MM.1S (cell line): ENCODE results near the gene ADCY9.

ENCODE experiments used
- DNase-seq: peaks from one replicate; pipeline ENCODE4 v3.0.0-alpha.2; 2015
- H2AFZ ChIP-seq: fragments of 300-600 bp; sonication (generic); 2 replicates; pipeline ENCODE4 v1.6.0; 2016; ENCODE audit warnings: antibody characterized with exemption, low read length
- H3F3A ChIP-seq: fragments of 300-600 bp; sonication (generic); 2 replicates; pipeline ENCODE4 v1.6.1; 2016; ENCODE audit warnings: mild to moderate bottlenecking, antibody characterized with exemption, low read length, moderate library complexity, mixed read lengths; ENCODE audit not compliant: insufficient read depth
- H3K27ac ChIP-seq: fragments of 300-600 bp; sonication (generic); 2 replicates; pipeline ENCODE4 v1.5.1; 2016; ENCODE audit warnings: mild to moderate bottlenecking, low read length
- H3K27me3 ChIP-seq: fragments of 300-600 bp; sonication (generic); replicated peaks from 2 replicates; pipeline ENCODE4 v1.6.0; 2016; ENCODE audit warnings: low read length; ENCODE audit not compliant: insufficient read depth
- H3K36me3 ChIP-seq: fragments of 300-600 bp; sonication (generic); replicated peaks from 2 replicates; pipeline ENCODE4 v1.6.1; 2016; ENCODE audit warnings: mild to moderate bottlenecking, low read length, mixed read lengths; ENCODE audit not compliant: insufficient read depth
- H3K4me1 ChIP-seq: fragments of 300-600 bp; sonication (generic); 2 replicates; pipeline ENCODE4 v1.6.1; 2016; ENCODE audit warnings: low read length, mixed read lengths
- H3K4me2 ChIP-seq: fragments of 300-600 bp; sonication (generic); 2 replicates; pipeline ENCODE4 v1.6.0; 2016; ENCODE audit warnings: low read depth, low read length
- H3K4me3 ChIP-seq: fragments of 300-600 bp; sonication (generic); 2 replicates; pipeline ENCODE4 v1.5.1; 2016; ENCODE audit warnings: low read length, mixed read lengths
- H3K79me2 ChIP-seq: fragments of 300-600 bp; sonication (generic); 2 replicates; pipeline ENCODE4 v1.6.1; 2016; ENCODE audit warnings: mixed run types, low read length, mixed read lengths
- H3K9ac ChIP-seq: fragments of 300-600 bp; sonication (generic); 2 replicates; pipeline ENCODE4 v1.6.1; 2016; ENCODE audit warnings: low read length, mixed read lengths
- H3K9me2 ChIP-seq: fragments of 300-600 bp; sonication (generic); replicated peaks from 2 replicates; pipeline ENCODE4 v1.6.1; 2016; ENCODE audit warnings: mild to moderate bottlenecking, low read length, mixed read lengths; ENCODE audit not compliant: insufficient read depth
- H3K9me3 ChIP-seq: fragments of 300-600 bp; sonication (generic); replicated peaks from 2 replicates; pipeline ENCODE4 v1.6.1; 2016; ENCODE audit warnings: mild to moderate bottlenecking, low read length, mixed read lengths; ENCODE audit not compliant: insufficient read depth
- H4K20me1 ChIP-seq: fragments of 300-600 bp; sonication (generic); 2 replicates; pipeline ENCODE4 v1.6.1; 2016; ENCODE audit warnings: mild to moderate bottlenecking, low read length, moderate library complexity, mixed read lengths; ENCODE audit not compliant: insufficient read depth
- EZH2 ChIP-seq: fragments of 300-600 bp; sonication (generic); optimal IDR thresholded peaks from 2 replicates; pipeline ENCODE3; 2017; ENCODE audit warnings: low read depth, mild to moderate bottlenecking, antibody characterized with exemption, low read length, mixed read lengths
- EZH2phosphoT487 ChIP-seq: fragments of 300-600 bp; sonication (generic); IDR thresholded peaks from 2 replicates; pipeline ENCODE4 v1.6.1; 2018; ENCODE audit warnings: antibody characterized with exemption, low read length
- TF ChIP-seq, protein P1 (sequence below): fragments of 300-600 bp; sonication (generic); IDR thresholded peaks from 2 replicates; pipeline ENCODE4 v1.5.1; 2016; ENCODE audit warnings: antibody characterized with exemption, low read length, mixed read lengths

Gene ADCY9

DNA sequence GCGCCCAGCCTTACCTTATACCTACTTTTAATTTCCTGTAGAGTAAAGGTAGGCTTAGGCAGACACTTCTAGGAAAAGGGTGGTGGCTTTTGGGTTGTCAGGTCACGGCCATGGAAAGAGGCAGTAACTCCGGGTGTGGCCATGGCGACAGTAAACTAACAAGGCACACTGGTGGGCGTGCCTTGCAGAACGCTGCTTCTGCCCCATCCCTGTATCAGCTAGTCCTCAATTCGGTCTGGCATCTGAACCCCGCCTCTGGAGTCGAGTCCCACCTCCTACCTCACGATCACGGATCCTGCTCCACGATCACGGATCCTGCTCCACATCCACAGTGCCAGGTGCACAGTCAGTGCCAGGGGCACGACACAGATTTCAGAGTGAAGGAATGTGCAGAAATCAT, 5.6 kb downstream of the ADCY9 start:
- no peak for DNase-seq
- TF ChIP-seq, protein P1, sequence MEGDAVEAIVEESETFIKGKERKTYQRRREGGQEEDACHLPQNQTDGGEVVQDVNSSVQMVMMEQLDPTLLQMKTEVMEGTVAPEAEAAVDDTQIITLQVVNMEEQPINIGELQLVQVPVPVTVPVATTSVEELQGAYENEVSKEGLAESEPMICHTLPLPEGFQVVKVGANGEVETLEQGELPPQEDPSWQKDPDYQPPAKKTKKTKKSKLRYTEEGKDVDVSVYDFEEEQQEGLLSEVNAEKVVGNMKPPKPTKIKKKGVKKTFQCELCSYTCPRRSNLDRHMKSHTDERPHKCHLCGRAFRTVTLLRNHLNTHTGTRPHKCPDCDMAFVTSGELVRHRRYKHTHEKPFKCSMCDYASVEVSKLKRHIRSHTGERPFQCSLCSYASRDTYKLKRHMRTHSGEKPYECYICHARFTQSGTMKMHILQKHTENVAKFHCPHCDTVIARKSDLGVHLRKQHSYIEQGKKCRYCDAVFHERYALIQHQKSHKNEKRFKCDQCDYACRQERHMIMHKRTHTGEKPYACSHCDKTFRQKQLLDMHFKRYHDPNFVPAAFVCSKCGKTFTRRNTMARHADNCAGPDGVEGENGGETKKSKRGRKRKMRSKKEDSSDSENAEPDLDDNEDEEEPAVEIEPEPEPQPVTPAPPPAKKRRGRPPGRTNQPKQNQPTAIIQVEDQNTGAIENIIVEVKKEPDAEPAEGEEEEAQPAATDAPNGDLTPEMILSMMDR, result no peak
- TF ChIP-seq EZH2, result no peak
- TF ChIP-seq EZH2phosphoT487, result no peak
- H3K9me3 ChIP-seq, result no peaks in the 10 kb centered on the region
- no peak overlapping the region for H3K4me2 ChIP-seq
- 0 out of 2 replicates have a peak, but pooled peaks cover 4% of the 10 kb centered on the region for H3K4me1 ChIP-seq
- no peaks in the 10 kb centered on the region for H3K36me3 ChIP-seq
- peaks cover 27% of the 10 kb centered on the region for H3K27me3 ChIP-seq
- H3K27ac ChIP-seq, result no peak overlapping the region
- no peaks in the 10 kb centered on the region for H3F3A ChIP-seq
- H3K9ac ChIP-seq, result no peak overlapping the region
- no peak overlapping the region for H2AFZ ChIP-seq
- no peaks in the 10 kb centered on the region for H3K79me2 ChIP-seq
- H3K4me3 ChIP-seq, result no peak overlapping the region
- H4K20me1 ChIP-seq, result no peaks in the 10 kb centered on the region
- no peaks in the 10 kb centered on the region for H3K9me2 ChIP-seq

DNA sequence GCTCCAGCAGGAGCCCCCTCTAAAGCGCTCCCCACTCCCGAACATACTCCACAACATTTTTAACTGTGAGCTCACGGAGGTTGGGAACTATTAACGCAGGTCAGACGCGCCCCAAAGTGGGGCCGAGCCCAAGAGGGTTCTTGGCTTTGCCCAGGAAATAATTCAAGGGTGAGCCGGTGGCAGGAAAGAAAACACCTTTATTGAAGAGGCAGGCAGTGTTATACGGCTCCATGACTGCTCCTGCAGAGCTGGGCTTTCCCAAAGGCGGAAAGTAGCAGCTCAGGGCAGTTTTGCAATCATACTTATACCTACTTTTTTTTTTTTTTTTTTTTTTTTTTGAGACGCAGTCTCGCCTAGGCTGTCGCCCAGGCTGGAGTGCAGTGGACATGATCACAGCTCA, 6.2 kb downstream of the ADCY9 start:
- no peaks in the 10 kb centered on the region for H4K20me1 ChIP-seq
- no peak overlapping the region for H3K9ac ChIP-seq
- H3K4me1 ChIP-seq, result 0 out of 2 replicates have a peak, but pooled peaks cover 4% of the 10 kb centered on the region
- no peak overlapping the region for H3K4me3 ChIP-seq
- H3K79me2 ChIP-seq, result no peaks in the 10 kb centered on the region
- H3K9me2 ChIP-seq, result no peaks in the 10 kb centered on the region
- no peak overlapping the region for H3K27ac ChIP-seq
- no peak for DNase-seq
- H3K9me3 ChIP-seq, result no peaks in the 10 kb centered on the region
- no peaks in the 10 kb centered on the region for H3K36me3 ChIP-seq
- TF ChIP-seq, protein P1, result no peak
- TF ChIP-seq EZH2 (no peak), EZH2phosphoT487 (no peak)
- H3F3A ChIP-seq, result no peaks in the 10 kb centered on the region
- no peak overlapping the region for H2AFZ ChIP-seq
- no peak overlapping the region for H3K4me2 ChIP-seq
- H3K27me3 ChIP-seq, result peaks cover 29% of the 10 kb centered on the region

DNA sequence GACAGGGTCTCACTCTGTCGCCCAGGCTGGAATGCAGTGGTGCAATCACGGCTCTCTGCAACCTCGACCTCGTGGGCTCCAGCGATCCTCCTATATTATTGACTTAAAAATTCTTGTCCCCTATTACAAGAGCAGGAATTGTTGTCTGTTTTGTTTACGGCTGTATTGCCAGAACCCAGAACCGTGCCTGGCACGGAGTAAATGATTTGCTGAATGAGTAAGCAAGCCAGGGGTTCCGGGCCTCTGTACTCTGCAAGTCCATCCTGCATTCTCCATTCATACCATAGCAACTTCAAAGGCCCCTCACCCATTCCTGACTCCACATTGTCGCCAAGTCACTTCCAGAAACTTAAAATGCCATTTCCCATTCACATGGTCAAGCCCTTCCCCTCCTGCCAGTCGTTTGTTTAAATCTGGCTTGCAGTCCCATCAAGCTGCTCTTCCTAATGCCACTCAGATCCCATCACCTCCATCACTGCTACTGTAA, 6.9 kb downstream of the ADCY9 start:
- 0 out of 2 replicates have a peak, but pooled peaks cover 4% of the 10 kb centered on the region for H3K4me1 ChIP-seq
- TF ChIP-seq, protein P1, result no peak
- TF ChIP-seq EZH2, result no peak
- TF ChIP-seq EZH2phosphoT487, result no peak
- no peak overlapping the region for H3K27ac ChIP-seq
- DNase-seq, result no peak
- no peaks in the 10 kb centered on the region for H4K20me1 ChIP-seq
- no peak overlapping the region for H3K9ac ChIP-seq
- H3K4me3 ChIP-seq, result no peak overlapping the region
- H3K79me2 ChIP-seq, result no peaks in the 10 kb centered on the region
- no peaks in the 10 kb centered on the region for H3K9me3 ChIP-seq
- no peaks in the 10 kb centered on the region for H3F3A ChIP-seq
- no peaks in the 10 kb centered on the region for H3K9me2 ChIP-seq
- H3K36me3 ChIP-seq, result no peaks in the 10 kb centered on the region
- peaks cover 29% of the 10 kb centered on the region for H3K27me3 ChIP-seq
- no peak overlapping the region for H3K4me2 ChIP-seq
- H2AFZ ChIP-seq, result no peak overlapping the region
